Measurements from ENCODE around the gene ACOT11.

- no peak for TF ChIP-seq EZH2 (IDR thresholded peaks at IDR 0.05; ENCODE audit: borderline replicate concordance, low read length)
- TF ChIP-seq, protein P1, sequence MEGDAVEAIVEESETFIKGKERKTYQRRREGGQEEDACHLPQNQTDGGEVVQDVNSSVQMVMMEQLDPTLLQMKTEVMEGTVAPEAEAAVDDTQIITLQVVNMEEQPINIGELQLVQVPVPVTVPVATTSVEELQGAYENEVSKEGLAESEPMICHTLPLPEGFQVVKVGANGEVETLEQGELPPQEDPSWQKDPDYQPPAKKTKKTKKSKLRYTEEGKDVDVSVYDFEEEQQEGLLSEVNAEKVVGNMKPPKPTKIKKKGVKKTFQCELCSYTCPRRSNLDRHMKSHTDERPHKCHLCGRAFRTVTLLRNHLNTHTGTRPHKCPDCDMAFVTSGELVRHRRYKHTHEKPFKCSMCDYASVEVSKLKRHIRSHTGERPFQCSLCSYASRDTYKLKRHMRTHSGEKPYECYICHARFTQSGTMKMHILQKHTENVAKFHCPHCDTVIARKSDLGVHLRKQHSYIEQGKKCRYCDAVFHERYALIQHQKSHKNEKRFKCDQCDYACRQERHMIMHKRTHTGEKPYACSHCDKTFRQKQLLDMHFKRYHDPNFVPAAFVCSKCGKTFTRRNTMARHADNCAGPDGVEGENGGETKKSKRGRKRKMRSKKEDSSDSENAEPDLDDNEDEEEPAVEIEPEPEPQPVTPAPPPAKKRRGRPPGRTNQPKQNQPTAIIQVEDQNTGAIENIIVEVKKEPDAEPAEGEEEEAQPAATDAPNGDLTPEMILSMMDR (conservative IDR thresholded peaks at IDR 0.05 in 1 of 2, IDR thresholded peaks at IDR 0.05 in 1 of 2; ENCODE audit: extremely low read depth in 1 of 2, insufficient read depth in 1 of 2, low read depth in 1 of 2, low read length in 2 of 2), result no peak
Measured at GRCh38 chr1:54499097-54499359, 49.0 kb upstream of the ACOT11 start.

Measured in mammary epithelial cell (primary cell).